Measurements from ENCODE around the gene GATA2.

GATA2 gene

GRCh38 chr3:128473737-128474136 lies 19.3 kb downstream of the GATA2 start:
- no peak for DNase-seq (ENCODE audit: low spot score)

DNA sequence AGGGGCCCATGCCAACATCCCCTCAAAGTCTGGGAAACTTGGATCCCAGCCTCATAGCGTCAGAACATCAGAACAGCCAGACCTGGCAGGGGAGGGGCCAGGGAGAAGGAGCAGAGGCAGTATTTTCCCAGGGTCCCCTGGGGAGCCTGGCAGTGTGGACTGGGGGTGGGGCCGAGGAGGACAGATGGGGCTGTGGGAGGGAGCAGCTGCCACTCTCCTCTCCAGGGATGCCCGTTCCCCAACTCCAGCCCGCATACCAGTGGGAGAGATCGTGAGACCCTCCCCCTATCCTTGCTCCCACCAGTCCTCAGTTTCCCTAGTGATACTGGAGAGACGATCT lies 19.9 kb downstream of the GATA2 start:
- no peak for DNase-seq (ENCODE audit: low spot score)

GRCh38 chr3:128472449-128473179 lies 20.4 kb downstream of the GATA2 start:
- DNase-seq (ENCODE audit: low spot score), result no peak

DNA sequence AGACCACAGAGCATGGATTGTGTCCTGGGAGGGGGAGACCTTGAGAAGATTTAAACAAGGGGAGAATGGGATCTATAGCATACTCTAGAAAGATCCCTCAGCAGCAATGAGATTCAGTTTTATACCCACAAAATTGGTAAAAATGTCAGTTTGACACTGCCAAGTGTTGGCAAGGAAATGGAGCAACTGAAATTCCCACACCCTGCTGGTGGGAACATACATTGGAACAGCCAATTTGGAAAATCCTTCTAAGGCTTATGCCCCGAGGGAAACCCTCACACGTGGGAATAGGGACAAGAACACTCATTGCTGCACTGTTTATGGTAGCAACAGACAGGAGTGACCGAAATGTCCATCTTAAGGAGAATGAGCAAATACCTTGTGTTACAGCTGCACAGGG lies 21.3 kb downstream of the GATA2 start:
- no peak for DNase-seq (ENCODE audit: low spot score)

GRCh38 chr3:128471110-128471509 lies 21.9 kb downstream of the GATA2 start:
- DNase-seq (ENCODE audit: low spot score), result no peak

GRCh38 chr3:128470134-128470899 lies 22.7 kb downstream of the GATA2 start:
- no peak for DNase-seq (ENCODE audit: low spot score)

DNA sequence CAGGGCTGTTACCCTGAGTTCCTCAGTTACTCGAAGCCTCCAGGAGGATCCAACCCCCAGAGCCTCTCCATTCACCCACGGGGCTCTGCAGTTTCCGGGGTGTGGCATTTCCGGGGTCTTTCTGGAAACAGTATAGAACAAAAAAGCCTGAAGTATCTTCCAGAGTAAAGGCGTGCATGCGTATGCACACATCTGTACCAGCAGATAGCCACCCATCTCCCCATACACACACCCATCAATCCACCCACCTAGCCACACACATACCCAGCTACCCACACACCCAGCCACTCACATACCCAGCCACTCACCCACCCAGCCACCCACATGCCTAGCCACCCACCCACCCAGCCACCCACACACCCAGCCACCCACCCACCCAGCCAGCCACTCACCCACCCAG lies 23.4 kb downstream of the GATA2 start:
- no peak for DNase-seq (ENCODE audit: low spot score)

DNA sequence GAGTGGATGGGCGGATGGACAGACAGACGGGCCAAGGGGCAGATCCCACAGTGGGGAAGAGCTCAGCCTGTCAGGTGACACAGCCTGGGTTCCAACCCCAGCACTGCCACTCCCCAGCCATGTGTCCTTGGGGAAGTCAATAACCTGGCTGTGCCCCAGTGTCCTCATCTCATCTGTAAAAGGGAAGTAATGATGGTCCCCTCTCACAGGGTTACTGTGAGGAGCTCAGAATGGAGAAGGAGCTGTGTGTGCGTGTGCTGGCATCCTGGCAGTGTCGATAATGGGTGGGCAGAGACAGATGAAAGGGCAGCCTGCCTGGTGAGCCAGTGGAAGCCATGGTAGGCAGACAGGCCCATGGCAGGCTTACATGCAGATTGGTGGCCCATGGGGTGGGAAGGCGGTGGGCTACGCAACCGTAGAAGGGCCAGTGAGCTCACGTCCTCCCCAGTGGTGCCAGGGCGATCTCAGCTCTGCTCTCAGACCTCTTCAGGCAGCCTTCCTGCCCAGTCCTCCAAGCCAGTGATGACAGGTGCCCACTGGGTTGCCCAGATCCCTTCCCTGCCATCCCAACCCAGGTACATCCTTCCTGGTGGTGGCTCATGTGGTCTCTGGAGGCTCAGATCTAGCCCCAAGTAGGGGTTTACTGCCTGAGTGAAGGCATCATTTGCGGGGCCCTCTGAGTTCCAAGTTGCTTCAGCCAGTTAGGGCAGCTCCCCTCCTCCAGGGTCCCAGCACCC lies 24.0 kb downstream of the GATA2 start:
- no peak for DNase-seq (ENCODE audit: low spot score)

GRCh38 chr3:128468285-128468790 lies 24.7 kb downstream of the GATA2 start:
- DNase-seq (ENCODE audit: low spot score), result no peak

DNA sequence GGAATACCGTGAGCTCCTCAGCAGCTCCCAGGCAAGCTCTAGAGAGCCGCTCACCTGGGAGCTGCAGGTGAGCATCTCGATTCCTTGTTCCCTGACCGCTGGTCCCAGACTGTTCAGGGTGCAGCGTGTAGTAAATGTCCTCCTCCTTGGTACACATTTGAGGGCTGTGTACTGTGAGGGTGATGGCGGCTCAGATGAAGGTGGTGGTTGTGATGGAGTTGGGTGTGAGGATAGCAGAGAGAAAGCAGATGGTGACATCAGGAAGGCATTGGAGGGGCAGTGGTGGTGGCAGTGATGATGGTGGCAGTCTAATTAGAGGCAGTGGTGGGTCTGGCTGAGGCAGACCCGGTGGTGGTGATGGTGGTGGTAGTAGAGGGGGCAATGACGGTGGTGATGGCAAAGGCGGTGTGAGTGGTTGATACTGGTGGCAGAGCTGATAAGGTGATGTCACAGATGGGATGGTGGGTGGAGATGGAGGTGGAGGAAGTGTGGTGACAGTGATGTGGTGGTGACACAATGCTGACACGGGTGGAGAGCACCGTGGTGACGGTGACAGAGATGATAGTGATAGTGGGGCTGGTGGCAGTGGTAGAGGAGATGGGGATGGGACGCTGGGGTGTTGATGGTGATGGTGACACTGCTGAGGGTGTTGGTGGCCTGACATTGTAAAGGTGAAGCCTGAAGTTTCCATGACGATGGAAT lies 26.0 kb downstream of the GATA2 start, which contains the start of gene DNAJB8:
DNAJB8 (minus strand) TSS at position 51 of the 702 bp plus-strand sequence. CDS start 3,645 bp downstream, outside the sequence.
- no peak for DNase-seq (ENCODE audit: low spot score)

DNA sequence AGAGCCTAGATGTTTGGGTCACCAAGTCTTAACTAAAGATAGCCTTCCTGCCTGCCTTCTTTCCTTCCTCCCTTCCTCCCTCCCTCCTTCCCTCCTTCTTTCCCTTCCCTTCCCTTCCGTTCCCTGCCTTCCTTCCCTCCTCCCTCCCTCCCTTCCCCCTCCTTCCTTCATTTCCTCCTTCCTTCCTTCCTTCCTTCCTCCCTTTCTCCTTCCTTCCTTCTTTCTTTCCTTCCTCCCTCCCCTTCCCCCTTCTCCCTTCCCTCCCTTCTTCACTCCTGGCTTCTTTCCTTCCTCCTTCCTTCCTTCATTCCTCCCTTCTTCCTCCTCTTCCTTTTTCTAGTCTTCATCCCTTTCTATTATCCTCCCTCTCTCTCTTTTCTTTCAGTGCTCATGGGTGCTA lies 28.3 kb downstream of the GATA2 start:
- no peak for DNase-seq (ENCODE audit: low spot score)

DNA sequence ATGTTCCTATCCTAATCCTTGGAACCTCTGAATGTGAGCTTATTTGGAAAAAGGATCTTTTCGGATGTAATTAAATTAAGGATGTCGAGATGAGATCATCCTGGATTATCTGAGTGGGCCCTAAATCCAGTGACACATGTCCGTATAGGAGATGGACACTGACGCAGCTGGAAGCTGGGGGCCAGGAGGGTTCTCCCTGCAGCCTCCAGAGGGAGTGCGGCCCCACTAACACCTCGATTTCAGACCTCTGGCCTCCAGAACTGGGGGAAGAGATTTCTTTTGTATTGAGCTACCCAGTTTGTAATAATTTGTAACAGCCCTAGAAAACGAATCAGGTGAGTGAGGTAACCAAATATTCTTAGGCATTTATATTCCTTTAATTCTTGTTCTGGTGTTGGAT lies 28.8 kb downstream of the GATA2 start:
- DNase-seq (ENCODE audit: low spot score), result no peak

DNA sequence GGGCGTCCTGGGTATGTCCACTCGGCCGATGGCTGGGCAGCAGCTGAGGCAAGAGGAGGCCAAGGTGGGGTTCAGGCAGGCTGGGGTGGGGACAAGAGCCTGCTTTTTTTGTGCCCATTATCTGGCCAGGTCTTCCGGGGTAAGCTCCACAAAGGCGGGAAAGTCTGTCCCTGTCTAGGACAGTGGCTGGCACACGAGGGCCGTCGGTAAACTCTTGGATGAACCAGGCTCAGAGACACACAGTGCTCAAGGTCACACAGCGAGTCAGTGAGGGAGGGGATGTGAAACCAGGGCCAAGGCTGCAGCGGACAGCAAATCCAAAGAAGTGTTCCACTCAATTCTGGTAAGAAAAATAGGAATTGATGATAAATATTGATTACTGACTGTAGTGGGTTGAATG lies 29.2 kb downstream of the GATA2 start:
- DNase-seq (ENCODE audit: low spot score), result no peak

DNA sequence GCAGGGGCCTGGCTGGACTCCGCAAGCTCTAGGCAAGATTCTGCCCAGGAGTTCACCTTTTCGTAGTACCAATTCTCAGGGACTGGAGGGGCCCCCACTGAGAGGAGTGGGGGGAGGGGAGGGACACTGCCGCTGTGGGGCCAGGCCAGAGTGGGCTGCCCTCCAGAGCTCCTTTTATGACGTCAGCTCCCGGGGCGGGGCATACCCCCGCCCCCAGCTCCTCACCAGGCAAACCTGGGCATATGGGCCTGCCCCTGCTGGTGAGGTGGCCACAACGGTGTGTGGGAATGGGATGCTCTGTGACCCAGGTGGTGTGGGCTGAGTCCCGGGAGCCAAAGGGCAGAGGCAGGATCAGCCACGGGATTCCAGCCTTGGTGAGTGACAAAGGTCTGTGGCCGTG lies 29.6 kb downstream of the GATA2 start:
- no peak for DNase-seq (ENCODE audit: low spot score)

DNA sequence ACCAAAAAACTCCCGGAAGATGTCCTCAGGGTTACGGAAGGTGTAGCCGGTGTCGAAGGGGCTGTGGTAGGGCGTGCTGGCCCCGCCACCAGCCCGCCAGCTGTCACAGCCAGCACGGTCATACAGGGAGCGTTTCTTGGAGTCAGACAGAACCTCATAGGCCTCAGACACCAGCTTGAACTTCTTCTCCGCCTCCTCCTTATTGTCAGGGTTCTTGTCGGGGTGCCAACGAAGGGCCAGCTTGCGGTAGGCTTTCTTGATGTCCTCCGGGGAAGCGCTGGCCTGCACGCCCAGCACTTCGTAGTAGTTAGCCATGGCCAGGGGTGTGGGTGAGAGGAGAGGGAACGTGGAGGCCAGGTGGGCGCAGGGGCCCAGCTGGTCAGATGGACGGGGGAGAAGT lies 30.1 kb downstream of the GATA2 start:
- DNase-seq (ENCODE audit: low spot score), result no peak

DNA sequence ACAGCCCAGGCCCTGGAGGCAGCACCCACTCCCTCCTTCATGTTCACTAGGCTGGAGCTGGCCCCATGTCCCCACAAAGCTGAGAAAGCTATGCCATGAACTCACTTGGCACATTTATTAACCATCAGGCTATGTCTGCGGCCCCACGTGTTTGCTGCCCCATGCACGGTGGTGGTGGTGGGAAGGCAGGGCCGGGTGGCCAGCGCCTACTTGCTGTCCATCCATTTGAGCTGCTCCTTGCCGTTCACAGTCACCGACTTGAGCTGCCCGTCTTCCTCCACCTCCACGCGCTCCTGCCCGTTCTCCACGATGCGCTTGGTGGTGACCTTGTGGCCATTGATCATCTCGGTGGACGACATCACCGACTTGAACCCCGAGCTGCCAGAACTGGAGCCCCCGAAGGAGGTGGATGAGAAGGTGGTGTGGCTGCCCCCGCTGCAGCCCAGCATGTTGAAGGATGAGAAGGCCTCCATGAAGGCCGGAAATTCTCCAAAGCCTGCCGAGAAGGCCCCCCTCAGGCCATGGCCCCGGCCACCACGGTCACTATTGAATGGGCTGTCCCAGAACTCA lies 30.6 kb downstream of the GATA2 start:
- no peak for DNase-seq (ENCODE audit: low spot score)

- DNase-seq (ENCODE audit: low spot score), result no peak
Observed at GRCh38 chr3:128461731-128462130, 31.3 kb downstream of the GATA2 start.

- DNase-seq (ENCODE audit: low spot score), result no peak
Observed at GRCh38 chr3:128459461-128459820, 33.6 kb downstream of the GATA2 start.

DNA sequence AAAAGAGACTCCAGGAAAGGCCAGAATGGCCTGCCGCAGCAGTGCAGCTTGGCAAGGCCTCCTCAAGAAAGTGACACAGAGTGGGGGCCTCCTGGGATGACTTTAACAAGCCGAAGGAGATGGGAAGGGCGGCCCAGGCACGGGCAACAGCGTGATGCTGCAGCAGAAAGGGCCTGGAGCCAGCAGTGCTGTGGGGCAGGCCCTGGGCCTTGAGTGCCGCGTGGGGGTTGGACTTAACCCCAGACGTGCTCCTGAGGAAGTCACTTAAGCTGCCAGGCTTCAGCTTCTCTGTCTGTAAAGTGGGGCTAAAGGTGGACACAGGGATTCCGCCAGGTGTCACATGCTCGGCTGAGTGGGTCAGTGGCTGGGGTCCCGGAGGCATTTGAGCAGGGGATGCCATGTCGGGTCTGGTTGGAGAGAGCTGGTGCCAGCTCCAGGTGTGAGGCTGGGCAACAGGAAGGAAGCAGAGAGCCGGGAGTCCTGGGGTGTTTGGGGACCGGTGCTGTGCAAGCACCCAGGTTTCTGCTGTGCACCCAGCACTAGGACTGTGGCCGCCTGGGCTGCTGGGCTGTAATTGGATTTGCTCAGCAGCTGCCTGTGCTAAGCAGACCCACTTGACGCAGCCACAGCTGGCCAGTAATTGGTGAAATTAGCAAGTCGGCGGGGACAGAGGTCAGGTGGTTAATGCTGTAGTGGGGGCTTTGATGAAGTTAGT lies 34.1 kb downstream of the GATA2 start:
- DNase-seq (ENCODE audit: low spot score), result no peak

- no peak for DNase-seq (ENCODE audit: low spot score)
Observed at GRCh38 chr3:128457937-128458336, 35.1 kb downstream of the GATA2 start.
